Measurements from ENCODE around the gene ADRM1. TPM values are rescaled to one million over a fixed set of nuclear protein-coding genes. Genes with fewer than 3 reads are reported as not detected.

Gene ADRM1
- total and polyA plus RNA-seq, 2 of the 4 experiments (the other 2 are of a cell fraction) = 103 to 149 TPM

GRCh38 chr20:62308102-62308822, 5.5 kb downstream of the ADRM1 start (continued):
- TF ChIP-seq MAZ (IDR thresholded peaks at IDR 0.05; ENCODE audit: borderline replicate concordance, low read depth, low read length) (no peak), RFX5 (IDR thresholded peaks at IDR 0.05; ENCODE audit: low read depth, low read length) (no peak), FOS (IDR thresholded peaks at IDR 0.05; ENCODE audit: low read depth, low read length) (no peak), CEBPB (IDR thresholded peaks at IDR 0.05; ENCODE audit: low read depth, low read length) (no peak), BHLHE40 (IDR thresholded peaks at IDR 0.05; ENCODE audit: low read depth, low read length) (no peak), MAFK (IDR thresholded peaks at IDR 0.05; ENCODE audit: low read depth, low read length) (no peak), RCOR1 (IDR thresholded peaks at IDR 0.05; ENCODE audit: insufficient replicate concordance, low read length) (no peak)
